CD14-positive monocyte (primary cell): Measurements from ENCODE around the gene OR4S1. TPM values are rescaled to one million over a fixed set of nuclear protein-coding genes. Genes with fewer than 3 reads are reported as not detected.
"Not testable (repeated sequence)": the region's sequence is repeated elsewhere in the genome, so short reads cannot be mapped to it uniquely, and the experiment has no call there.

ENCODE experiments used
- DNase-seq, 3 donors: peaks; one replicate each; pipeline ENCODE4 v3.0.0-alpha.2; 2011 to 2022
- H2AFZ ChIP-seq: 2 replicates; pipeline ENCODE4 v1.6.0; 2012; ENCODE audit warnings: mild to moderate bottlenecking, low read depth, low read length, inconsistent platforms; ENCODE audit not compliant: insufficient read depth, poor library complexity, severe bottlenecking
- H3K27ac ChIP-seq, 2 donors: 1 replicate in 1 of 2; 2 replicates in 1 of 2; pipeline ENCODE4 v1.5.1; 2012 to 2013; ENCODE audit warnings: low read length in 2 of 2, control low read depth in 1 of 2, inconsistent platforms in 1 of 2, low read depth in 1 of 2, mild to moderate bottlenecking in 1 of 2
- H3K27me3 ChIP-seq, 2 donors: one replicate each; pipeline versions ENCODE4 v1.6.0 to v1.6.1; 2011 to 2013; ENCODE audit warnings: low read length in 2 of 2; ENCODE audit not compliant: control insufficient read depth in 2 of 2, insufficient read depth in 2 of 2
- H3K36me3 ChIP-seq, 2 donors: replicated peaks in 1 of 2; 1 replicate in 1 of 2; 2 replicates in 1 of 2; pipeline versions ENCODE4 v1.5.1 to v1.6.1; 2012 to 2013; ENCODE audit warnings: low read length in 2 of 2, control low read depth in 1 of 2, inconsistent platforms in 1 of 2, mild to moderate bottlenecking in 1 of 2; ENCODE audit not compliant: insufficient read depth in 2 of 2, control insufficient read depth in 1 of 2
- H3K4me1 ChIP-seq, 2 donors: 1 replicate in 1 of 2; 2 replicates in 1 of 2; pipeline versions ENCODE4 v1.5.1 to v1.6.1; 2012 to 2013; ENCODE audit warnings: low read length in 2 of 2, control low read depth in 1 of 2, inconsistent platforms in 1 of 2, mild to moderate bottlenecking in 1 of 2, moderate library complexity in 1 of 2; ENCODE audit not compliant: insufficient read depth in 2 of 2, control insufficient read depth in 1 of 2
- H3K4me2 ChIP-seq: replicated peaks from 2 replicates; pipeline ENCODE3; 2012; ENCODE audit warnings: low read length, moderate library complexity, mild to moderate bottlenecking; ENCODE audit not compliant: poor library complexity, severe bottlenecking; ENCODE audit errors: extremely low read depth
- H3K4me3 ChIP-seq, 3 experiments: fragments of 200-600 bp in 1 of 3; sonication (generic) in 1 of 3; replicated peaks in 1 of 3; 1 replicate in 2 of 3; 2 replicates in 1 of 3; pipeline ENCODE4 v1.5.1; 2011 to 2013; ENCODE audit warnings: low read length in 3 of 3, mild to moderate bottlenecking in 3 of 3, control low read depth in 2 of 3, low read depth in 2 of 3, inconsistent platforms in 1 of 3, moderate library complexity in 1 of 3
- H3K79me2 ChIP-seq: 2 replicates; pipeline ENCODE4 v1.6.0; 2012; ENCODE audit warnings: mild to moderate bottlenecking, control low read depth, inconsistent platforms, low read length, moderate library complexity; ENCODE audit not compliant: insufficient read depth
- H3K9ac ChIP-seq: 2 replicates; pipeline ENCODE4 v1.6.0; 2017; ENCODE audit warnings: low read length, mild to moderate bottlenecking; ENCODE audit not compliant: insufficient read depth, poor library complexity, severe bottlenecking
- H3K9me3 ChIP-seq, 2 donors: replicated peaks in 1 of 2; 1 replicate in 1 of 2; 2 replicates in 1 of 2; pipeline versions ENCODE4 v1.5.1 to v1.6.1; 2012 to 2013; ENCODE audit warnings: low read length in 2 of 2, control low read depth in 1 of 2; ENCODE audit not compliant: control insufficient read depth in 1 of 2, insufficient read depth in 1 of 2
- H4K20me1 ChIP-seq: 2 replicates; pipeline ENCODE4 v1.6.0; 2012; ENCODE audit warnings: mild to moderate bottlenecking, low read length, control low read depth, moderate library complexity; ENCODE audit not compliant: insufficient read depth
- H3K27ac Mint-ChIP-seq, 7 donors: one replicate each; pipeline ENCODE4 v1.8.0; 2020; ENCODE audit warnings: mild to moderate bottlenecking in 7 of 7, mixed read lengths in 7 of 7, moderate library complexity in 6 of 7, inconsistent platforms in 2 of 7
- H3K27me3 Mint-ChIP-seq, 3 donors: one replicate each; pipeline ENCODE4 v1.8.0; 2021 to 2022; ENCODE audit warnings: low read depth in 3 of 3, mild to moderate bottlenecking in 3 of 3, mixed read lengths in 3 of 3, moderate library complexity in 3 of 3, inconsistent platforms in 1 of 3
- H3K36me3 Mint-ChIP-seq, 2 donors: one replicate each; pipeline ENCODE4 v1.8.0; 2020; ENCODE audit warnings: mixed read lengths in 2 of 2, inconsistent platforms in 1 of 2, mild to moderate bottlenecking in 1 of 2
- H3K4me1 Mint-ChIP-seq: one replicate; pipeline ENCODE4 v1.8.0; 2020; ENCODE audit warnings: mild to moderate bottlenecking, mixed read lengths
- H3K4me3 Mint-ChIP-seq, 2 donors: one replicate each; pipeline ENCODE4 v1.8.0; 2020; ENCODE audit warnings: mild to moderate bottlenecking in 2 of 2, mixed read lengths in 2 of 2, moderate library complexity in 1 of 2
- H3K9me3 Mint-ChIP-seq, 7 donors: one replicate each; pipeline ENCODE4 v1.8.0; 2020 to 2022; ENCODE audit warnings: mixed read lengths in 7 of 7, mild to moderate bottlenecking in 6 of 7, moderate library complexity in 6 of 7, inconsistent platforms in 2 of 7
- WGBS: methylation state at CpG from one replicate; pipeline ENCODE4 v1.1.5; 2013; ENCODE audit warnings: missing lambda C conversion rate; ENCODE audit not compliant: insufficient coverage; 5-methylcytosine and 5-hydroxymethylcytosine counted together
- intact Hi-C, 2 donors: fragments of 100-400 bp; cut with micrococcal nuclease; formaldehyde crosslinking; loops; one replicate each; pipeline versions ENCODE4 v1.15.0 to v1.15.1; 2023
- polyA plus RNA-seq, 3 donors: library from polyadenylated mRNA; depleted of rRNA in 1 of 3; unstranded in 2 of 3; stranded (reverse) in 1 of 3; fragments of 300-500 nt in 2 of 3; fragments of >200 nt in 1 of 3; fragmentation: Illumina TruSeq in 2 of 3; gene quantifications; 1 replicate in 2 of 3; 2 replicates in 1 of 3; pipeline ENCODE4 v1.2.3, GENCODE V29; 2012 to 2021
- TF ChIP-seq, protein P1 (sequence below): fragments of 200-600 bp; IDR thresholded peaks from one replicate; pipeline ENCODE4 v1.8.0; 2022; ENCODE audit warnings: antibody characterized with exemption, mild to moderate bottlenecking

Gene OR4S1
- polyA plus RNA-seq, 3 donors, result not detected

GRCh38 chr11:48272606-48273005 is 33.4 kb upstream of the OR4S1 start:
- H3K27me3 Mint-ChIP-seq, result peaks cover 0 to 2% (median 1%) of the 10 kb centered on the region in 3 donors
- 57% methylated on average over 1 of the region's 1 CpG for whole genome bisulfite sequencing
- no peak overlapping the region for H3K4me2 ChIP-seq
- H3K9me3 Mint-ChIP-seq, result peaks cover 0 to 2% (median 0%) of the 10 kb centered on the region in 7 donors
- TF ChIP-seq, protein P1, sequence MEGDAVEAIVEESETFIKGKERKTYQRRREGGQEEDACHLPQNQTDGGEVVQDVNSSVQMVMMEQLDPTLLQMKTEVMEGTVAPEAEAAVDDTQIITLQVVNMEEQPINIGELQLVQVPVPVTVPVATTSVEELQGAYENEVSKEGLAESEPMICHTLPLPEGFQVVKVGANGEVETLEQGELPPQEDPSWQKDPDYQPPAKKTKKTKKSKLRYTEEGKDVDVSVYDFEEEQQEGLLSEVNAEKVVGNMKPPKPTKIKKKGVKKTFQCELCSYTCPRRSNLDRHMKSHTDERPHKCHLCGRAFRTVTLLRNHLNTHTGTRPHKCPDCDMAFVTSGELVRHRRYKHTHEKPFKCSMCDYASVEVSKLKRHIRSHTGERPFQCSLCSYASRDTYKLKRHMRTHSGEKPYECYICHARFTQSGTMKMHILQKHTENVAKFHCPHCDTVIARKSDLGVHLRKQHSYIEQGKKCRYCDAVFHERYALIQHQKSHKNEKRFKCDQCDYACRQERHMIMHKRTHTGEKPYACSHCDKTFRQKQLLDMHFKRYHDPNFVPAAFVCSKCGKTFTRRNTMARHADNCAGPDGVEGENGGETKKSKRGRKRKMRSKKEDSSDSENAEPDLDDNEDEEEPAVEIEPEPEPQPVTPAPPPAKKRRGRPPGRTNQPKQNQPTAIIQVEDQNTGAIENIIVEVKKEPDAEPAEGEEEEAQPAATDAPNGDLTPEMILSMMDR, result no peak
- no peaks in the 10 kb centered on the region for H3K27me3 ChIP-seq
- H3K27ac ChIP-seq, result no peak overlapping the region
- no peaks in the 10 kb centered on the region for H3K36me3 ChIP-seq
- no peaks in the 10 kb centered on the region for H4K20me1 ChIP-seq
- no peak overlapping the region for H3K9ac ChIP-seq
- no peaks in the 10 kb centered on the region for H3K9me3 ChIP-seq
- H3K4me1 Mint-ChIP-seq, result no peaks in the 10 kb centered on the region
- DNase-seq, result no peak
- intact Hi-C loops, result no loop called here
- no peak overlapping the region for H3K4me3 Mint-ChIP-seq
- no peak overlapping the region for H3K27ac Mint-ChIP-seq
- H3K4me1 ChIP-seq, result no peaks in the 10 kb centered on the region
- H2AFZ ChIP-seq, result no peak overlapping the region
- H3K36me3 Mint-ChIP-seq, result no peaks in the 10 kb centered on the region
- no peaks in the 10 kb centered on the region for H3K79me2 ChIP-seq
- no peak overlapping the region for H3K4me3 ChIP-seq

- Histone ChIP-seq H3K9ac (no peak overlapping the region), H3K4me1 (no peaks in the 10 kb centered on the region), H3K27ac (no peak overlapping the region), H3K9me3 (no peaks in the 10 kb centered on the region), H4K20me1 (no peaks in the 10 kb centered on the region), H3K79me2 (no peaks in the 10 kb centered on the region), H3K27me3 (no peaks in the 10 kb centered on the region), H2AFZ (no peak overlapping the region), H3K36me3 (no peaks in the 10 kb centered on the region), H3K4me2 (no peak overlapping the region), H3K4me3 (no peak overlapping the region)
- intact Hi-C loops, result no loop called here
- WGBS, result 0% methylated on average over 4 of the region's 5 CpGs
- Mint-ChIP-seq H3K4me3 (no peak overlapping the region), H3K36me3 (no peaks in the 10 kb centered on the region), H3K4me1 (no peaks in the 10 kb centered on the region), H3K27me3 (peaks cover 0 to 3% (median 2%) of the 10 kb centered on the region in 3 donors), H3K9me3 (no peaks in the 10 kb centered on the region), H3K27ac (no peak overlapping the region)
- DNase-seq, result peak; percentile 1 to 22 (median 7)
- TF ChIP-seq, protein P1, result peak; percentile 89
These were observed 1.9 kb downstream of the OR4S1 start for GRCh38 chr11:48307760-48308386.

DNA sequence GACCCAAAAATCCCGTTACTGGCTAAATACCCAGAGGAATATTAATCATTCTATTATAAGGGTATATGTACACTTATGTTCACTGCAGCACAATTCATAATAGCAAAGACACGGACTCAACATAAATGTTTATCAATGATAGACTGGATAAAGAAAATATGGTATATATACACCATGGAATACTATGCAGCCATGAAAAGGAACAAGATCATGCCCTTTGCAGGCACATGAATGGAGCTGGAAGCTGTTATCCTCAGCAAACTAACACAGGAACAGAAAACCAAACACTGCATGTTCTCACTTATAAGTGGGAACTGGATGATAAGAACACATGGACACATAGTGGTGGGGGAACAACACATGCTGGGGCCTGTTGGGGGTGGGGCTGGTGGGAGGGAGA is 7.6 kb downstream of the OR4S1 start:
- H3K9ac ChIP-seq, H3K9me3 Mint-ChIP-seq, H3K27ac Mint-ChIP-seq, H3K4me1 Mint-ChIP-seq, H3K4me1 ChIP-seq, H3K36me3 Mint-ChIP-seq, H3K79me2 ChIP-seq, H4K20me1 ChIP-seq, H3K27ac ChIP-seq, H3K36me3 ChIP-seq, H3K27me3 Mint-ChIP-seq, H3K4me3 ChIP-seq, H3K27me3 ChIP-seq, H3K4me3 Mint-ChIP-seq, H3K4me2 ChIP-seq, H2AFZ ChIP-seq, intact Hi-C loops, H3K9me3 ChIP-seq, DNase-seq: not testable (repeated sequence)
- WGBS, result no CpG with 5 or more reads among the region's 2 CpGs
